SK-N-SH (cell line): ENCODE measurements around the gene CENATAC. TPM values are rescaled to one million over a fixed set of nuclear protein-coding genes. Genes with fewer than 3 reads are reported as not detected.

Experiments
- CTCF ChIA-PET: fragments of 300-600, 350-600 bp; formaldehyde crosslinking; extraction: SDS; loops from one replicate; lab custom pipeline; 2021; lab: Yijun Ruan, JAX
- POLR2A ChIA-PET: fragments of 350-600 bp; sonication (Branson Sonifier 250); formaldehyde crosslinking; extraction: SDS; loops from one replicate; lab custom pipeline; 2020; ENCODE audit warnings: antibody characterized with exemption, inconsistent platforms; lab: Yijun Ruan, JAX
- DNase-seq: peaks from one replicate; pipeline ENCODE4 v3.0.0; 2012
- H2AFZ ChIP-seq: fragments of 200-600 bp; sonication (generic); 2 replicates; pipeline ENCODE4 v1.8.1; 2016; ENCODE audit warnings: antibody characterized with exemption, mild to moderate bottlenecking, low read depth
- H3F3A ChIP-seq: fragments of 200-600 bp; sonication (generic); replicated peaks from 2 replicates; pipeline ENCODE3; 2016; ENCODE audit warnings: antibody characterized with exemption, mild to moderate bottlenecking; ENCODE audit not compliant: insufficient read depth
- H3K27ac ChIP-seq, 2 experiments: fragments of 200-500 bp in 1 of 2; fragments of 200-600 bp in 1 of 2; sonication (Bioruptor generic) in 1 of 2; sonication (generic), shearing (Covaris generic) in 1 of 2; 2 replicates each; pipeline versions ENCODE4 v1.5.1 to v1.6.1; 2014 to 2016; ENCODE audit warnings: low read depth in 2 of 2, inconsistent platforms in 1 of 2, low read length in 1 of 2, mild to moderate bottlenecking in 1 of 2, mixed read lengths in 1 of 2
- H3K27me3 ChIP-seq: fragments of 200-600 bp; sonication (generic), shearing (Covaris generic); 2 replicates; pipeline ENCODE4 v1.6.1; 2016; ENCODE audit warnings: mixed run types; ENCODE audit not compliant: insufficient read depth
- H3K36me3 ChIP-seq, 2 experiments: fragments of 200-500 bp in 1 of 2; fragments of 200-600 bp in 1 of 2; sonication (Bioruptor generic) in 1 of 2; sonication (generic) in 1 of 2; replicated peaks in 1 of 2; 2 replicates each; pipeline versions ENCODE3 to v1.5.1; 2014 to 2016; ENCODE audit warnings: low read length in 1 of 2, mild to moderate bottlenecking in 1 of 2; ENCODE audit not compliant: insufficient read depth in 2 of 2, control insufficient read depth in 1 of 2
- H3K4me1 ChIP-seq, 2 experiments: fragments of 200-500 bp in 1 of 2; fragments of 200-600 bp in 1 of 2; sonication (Bioruptor generic) in 1 of 2; sonication (generic), shearing (Covaris generic) in 1 of 2; 2 replicates each; pipeline versions ENCODE4 v1.5.1 to v1.6.1; 2014 to 2016; ENCODE audit warnings: low read depth in 1 of 2, low read length in 1 of 2, mixed run types in 1 of 2; ENCODE audit not compliant: insufficient read depth in 2 of 2, control insufficient read depth in 1 of 2
- H3K4me2 ChIP-seq: fragments of 200-600 bp; sonication (generic), shearing (Covaris generic); 2 replicates; pipeline ENCODE4 v1.6.1; 2017; ENCODE audit warnings: mixed run types
- H3K4me3 ChIP-seq, 2 experiments: fragments of 200-500 bp in 1 of 2; fragments of 200-600 bp in 1 of 2; sonication (Bioruptor generic) in 1 of 2; sonication (generic), shearing (Covaris generic) in 1 of 2; 2 replicates each; pipeline versions ENCODE4 v1.5.1 to v1.8.1; 2014 to 2016; ENCODE audit warnings: low read depth in 2 of 2, inconsistent platforms in 1 of 2, low read length in 1 of 2, mild to moderate bottlenecking in 1 of 2, mixed read lengths in 1 of 2, moderate library complexity in 1 of 2
- H3K79me2 ChIP-seq: fragments of 200-600 bp; sonication (generic); 2 replicates; pipeline ENCODE4 v1.8.1; 2017; ENCODE audit warnings: mild to moderate bottlenecking; ENCODE audit not compliant: insufficient read depth
- H3K9ac ChIP-seq: fragments of 200-600 bp; sonication (generic); 2 replicates; pipeline ENCODE4 v1.6.1; 2017; ENCODE audit warnings: mixed run types
- H3K9me2 ChIP-seq: fragments of 200-600 bp; sonication (generic); 2 replicates; pipeline ENCODE4 v1.6.1; 2017; ENCODE audit warnings: mixed run types
- H3K9me3 ChIP-seq: fragments of 200-600 bp; sonication (generic); 2 replicates; pipeline ENCODE4 v1.6.1; 2017; ENCODE audit warnings: mixed run types, mild to moderate bottlenecking, moderate library complexity
- H4K20me1 ChIP-seq: fragments of 200-600 bp; sonication (generic); 2 replicates; pipeline ENCODE4 v1.6.1; 2017; ENCODE audit warnings: mild to moderate bottlenecking, mixed run types; ENCODE audit not compliant: insufficient read depth
- FOXJ3 ChIP-seq: sonication (generic); formaldehyde crosslinking; IDR thresholded peaks from 2 replicates; pipeline ENCODE4 v1.5.1; 2020; ENCODE audit warnings: mild to moderate bottlenecking, missing genetic modification reagents
- GATA2 ChIP-seq: sonication (generic); formaldehyde crosslinking; IDR thresholded peaks from 2 replicates; pipeline ENCODE4 v1.5.0; 2020; ENCODE audit warnings: mild to moderate bottlenecking, missing genetic modification reagents
- JUND ChIP-seq: IDR thresholded peaks from 2 replicates; pipeline ENCODE4 v1.4.0; 2012
- MEF2A ChIP-seq: IDR thresholded peaks from 2 replicates; pipeline ENCODE4 v1.4.0; 2012; ENCODE audit warnings: low read depth, borderline replicate concordance
- MXI1 ChIP-seq: IDR thresholded peaks from 2 replicates; pipeline ENCODE4 v1.6.1; 2012; ENCODE audit warnings: mild to moderate bottlenecking, low read depth, low read length, improper control_type of control experiment
- NFIC ChIP-seq: IDR thresholded peaks from 2 replicates; pipeline ENCODE4 v1.4.0; 2012; ENCODE audit warnings: borderline replicate concordance
- POLR2AphosphoS5 ChIP-seq: IDR thresholded peaks from 2 replicates; pipeline ENCODE4 v1.6.1; 2012; ENCODE audit warnings: low read depth, low read length
- RAD21 ChIP-seq: IDR thresholded peaks from 2 replicates; pipeline ENCODE4 v1.6.1; 2012; ENCODE audit warnings: mild to moderate bottlenecking, low read length
- RCOR1 ChIP-seq: fragments of 150-350 bp; IDR thresholded peaks from 2 replicates; pipeline ENCODE4 v1.6.1; 2017; ENCODE audit warnings: antibody characterized with exemption, low read length
- RFX5 ChIP-seq: IDR thresholded peaks from 2 replicates; pipeline ENCODE4 v1.6.1; 2012; ENCODE audit warnings: mild to moderate bottlenecking, improper control_type of control experiment, low read length
- SIN3A ChIP-seq: IDR thresholded peaks from 2 replicates; pipeline ENCODE4 v1.6.1; 2012; ENCODE audit warnings: low read depth, mild to moderate bottlenecking, low read length, moderate library complexity, borderline replicate concordance
- SMC3 ChIP-seq: IDR thresholded peaks from 2 replicates; pipeline ENCODE4 v1.6.1; 2012; ENCODE audit warnings: low read depth, low read length, improper control_type of control experiment
- TCF12 ChIP-seq: IDR thresholded peaks from 2 replicates; pipeline ENCODE4 v1.4.0; 2012
- YY1 ChIP-seq: IDR thresholded peaks from 2 replicates; pipeline ENCODE4 v1.4.0; 2012; ENCODE audit warnings: low read depth, mild to moderate bottlenecking
- WGBS: methylation state at CpG from one replicate; pipeline ENCODE4 v1.1.6; 2017; ENCODE audit warnings: low lambda C conversion rate; 5-methylcytosine and 5-hydroxymethylcytosine counted together
- polyA plus RNA-seq, 3 experiments: library from polyadenylated mRNA; depleted of rRNA; stranded (reverse); fragments of >200 nt; gene quantifications; 2 replicates each; pipeline ENCODE4 v1.2.3, GENCODE V29; 2012
- TF ChIP-seq, protein P1 (sequence below): IDR thresholded peaks from 2 replicates; pipeline ENCODE4 v1.4.0; 2012; ENCODE audit warnings: low read depth, borderline replicate concordance
- TF ChIP-seq, protein P2 (sequence below): fragments of 200-600 bp; sonication (generic); IDR thresholded peaks from 2 replicates; pipeline ENCODE4 v1.6.1; 2017; ENCODE audit warnings: antibody characterized with exemption, mild to moderate bottlenecking, moderate library complexity
- TF ChIP-seq, protein P3 (sequence below): fragments of 150-350 bp; IDR thresholded peaks from 2 replicates; pipeline ENCODE4 v1.6.1; 2017; ENCODE audit warnings: antibody characterized with exemption, low read length, low read depth, borderline replicate concordance
- TF ChIP-seq, protein P4 (sequence below): IDR thresholded peaks from 2 replicates; pipeline ENCODE4 v1.4.0; 2012; ENCODE audit warnings: low read depth
- TF ChIP-seq, protein P5 (sequence below): fragments of 150-350 bp; IDR thresholded peaks from 2 replicates; pipeline ENCODE4 v1.6.1; 2016; ENCODE audit warnings: mild to moderate bottlenecking, low read depth, low read length
- TF ChIP-seq, protein P6 (sequence below): IDR thresholded peaks from 2 replicates; pipeline ENCODE4; 2012
- TF ChIP-seq, protein P7 (sequence below): IDR thresholded peaks from 2 replicates; pipeline ENCODE4 v1.6.1; 2012; ENCODE audit warnings: mild to moderate bottlenecking, low read depth, low read length, moderate library complexity

CENATAC gene
- polyA plus RNA-seq, 1 of the 3 experiments (the other 2 are of a cell fraction): 16.0 TPM

DNA sequence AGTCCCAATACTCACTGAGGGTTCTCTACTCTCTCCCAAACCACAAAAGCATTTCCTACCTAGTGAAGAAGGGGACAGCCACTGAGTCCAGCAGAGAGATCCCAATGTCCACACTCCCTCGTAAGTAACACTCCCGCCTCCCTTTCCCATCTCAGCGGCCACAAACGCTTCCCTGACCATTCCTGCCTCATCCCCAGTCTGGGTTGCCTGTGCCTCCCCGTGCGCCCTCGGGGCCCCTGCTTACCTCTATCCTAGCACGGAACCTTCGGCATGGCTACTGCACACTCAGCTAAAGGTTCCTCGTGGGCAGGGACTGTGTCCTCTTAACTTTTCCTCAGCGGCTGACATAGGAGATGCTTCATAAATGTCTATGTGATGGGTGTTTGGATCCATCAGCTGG lies 40.4 kb upstream of the CENATAC start (continued):
- TF ChIP-seq POLR2AphosphoS5 (no peak), NFIC (no peak), MEF2A (no peak), SIN3A (no peak), RFX5 (no peak), FOXJ3 (CRISPR knock-in tag) (no peak)
- TF ChIP-seq, protein P1, sequence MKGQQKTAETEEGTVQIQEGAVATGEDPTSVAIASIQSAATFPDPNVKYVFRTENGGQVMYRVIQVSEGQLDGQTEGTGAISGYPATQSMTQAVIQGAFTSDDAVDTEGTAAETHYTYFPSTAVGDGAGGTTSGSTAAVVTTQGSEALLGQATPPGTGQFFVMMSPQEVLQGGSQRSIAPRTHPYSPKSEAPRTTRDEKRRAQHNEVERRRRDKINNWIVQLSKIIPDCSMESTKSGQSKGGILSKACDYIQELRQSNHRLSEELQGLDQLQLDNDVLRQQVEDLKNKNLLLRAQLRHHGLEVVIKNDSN: no peak
- TF ChIP-seq, protein P2, sequence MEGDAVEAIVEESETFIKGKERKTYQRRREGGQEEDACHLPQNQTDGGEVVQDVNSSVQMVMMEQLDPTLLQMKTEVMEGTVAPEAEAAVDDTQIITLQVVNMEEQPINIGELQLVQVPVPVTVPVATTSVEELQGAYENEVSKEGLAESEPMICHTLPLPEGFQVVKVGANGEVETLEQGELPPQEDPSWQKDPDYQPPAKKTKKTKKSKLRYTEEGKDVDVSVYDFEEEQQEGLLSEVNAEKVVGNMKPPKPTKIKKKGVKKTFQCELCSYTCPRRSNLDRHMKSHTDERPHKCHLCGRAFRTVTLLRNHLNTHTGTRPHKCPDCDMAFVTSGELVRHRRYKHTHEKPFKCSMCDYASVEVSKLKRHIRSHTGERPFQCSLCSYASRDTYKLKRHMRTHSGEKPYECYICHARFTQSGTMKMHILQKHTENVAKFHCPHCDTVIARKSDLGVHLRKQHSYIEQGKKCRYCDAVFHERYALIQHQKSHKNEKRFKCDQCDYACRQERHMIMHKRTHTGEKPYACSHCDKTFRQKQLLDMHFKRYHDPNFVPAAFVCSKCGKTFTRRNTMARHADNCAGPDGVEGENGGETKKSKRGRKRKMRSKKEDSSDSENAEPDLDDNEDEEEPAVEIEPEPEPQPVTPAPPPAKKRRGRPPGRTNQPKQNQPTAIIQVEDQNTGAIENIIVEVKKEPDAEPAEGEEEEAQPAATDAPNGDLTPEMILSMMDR: no peak

DNA sequence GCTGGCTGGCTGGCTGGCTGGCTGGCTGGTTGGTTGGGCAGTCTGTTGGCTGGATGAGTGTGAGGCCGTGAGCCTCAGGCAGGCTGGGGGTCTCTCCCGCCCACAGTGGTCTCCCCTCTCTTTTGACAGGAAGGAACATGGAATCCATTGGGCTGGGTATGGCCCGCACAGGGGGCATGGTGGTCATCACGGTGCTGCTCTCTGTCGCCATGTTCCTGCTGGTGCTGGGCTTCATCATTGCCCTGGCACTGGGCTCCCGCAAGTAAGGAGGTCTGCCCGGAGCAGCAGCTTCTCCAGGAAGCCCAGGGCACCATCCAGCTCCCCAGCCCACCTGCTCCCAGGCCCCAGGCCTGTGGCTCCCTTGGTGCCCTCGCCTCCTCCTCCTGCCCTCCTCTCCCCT lies 40.0 kb upstream of the CENATAC start:
- 88% methylated on average over 6 of the region's 8 CpGs for WGBS
- POLR2A ChIA-PET: interaction anchor here (1.0 kb wide), 1 partner anchor 39 kb away, joined by 3 read pairs; no protein-coding TSS in a partner anchor
- Histone ChIP-seq H3K9ac (no peak overlapping the region), H3K9me2 (no peaks in the 10 kb centered on the region), H3K27me3 (no peaks in the 10 kb centered on the region), H3K79me2 (no peaks in the 10 kb centered on the region), H3F3A (no peaks in the 10 kb centered on the region), H3K4me3 (no peak overlapping the region), H3K4me2 (no peak overlapping the region), H3K4me1 (peaks cover 0 to 6% of the 10 kb centered on the region in 2 experiments; a peak in 1 of 4 replicates), H2AFZ (no peak overlapping the region), H3K27ac (no peak overlapping the region), H3K9me3 (no peaks in the 10 kb centered on the region), H3K36me3 (no peaks in the 10 kb centered on the region), H4K20me1 (no peaks in the 10 kb centered on the region)
- CTCF ChIA-PET: interaction anchor here (0.8 to 12.7 kb wide), 9 partner anchors 10 to 268 kb away, joined by 3 to 186 read pairs (median 11); partner anchors contain the start of genes BCL9L, CENATAC and DDX6
- DNase-seq: no peak
- TF ChIP-seq, protein P3, sequence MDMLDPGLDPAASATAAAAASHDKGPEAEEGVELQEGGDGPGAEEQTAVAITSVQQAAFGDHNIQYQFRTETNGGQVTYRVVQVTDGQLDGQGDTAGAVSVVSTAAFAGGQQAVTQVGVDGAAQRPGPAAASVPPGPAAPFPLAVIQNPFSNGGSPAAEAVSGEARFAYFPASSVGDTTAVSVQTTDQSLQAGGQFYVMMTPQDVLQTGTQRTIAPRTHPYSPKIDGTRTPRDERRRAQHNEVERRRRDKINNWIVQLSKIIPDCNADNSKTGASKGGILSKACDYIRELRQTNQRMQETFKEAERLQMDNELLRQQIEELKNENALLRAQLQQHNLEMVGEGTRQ: no peak
- TF ChIP-seq YY1 (no peak), NFIC (no peak), TCF12 (no peak), SIN3A (no peak), GATA2 (CRISPR knock-in tag) (no peak), RCOR1 (no peak), JUND (no peak), MEF2A (no peak), MXI1 (no peak), FOXJ3 (CRISPR knock-in tag) (no peak), SMC3 (no peak), RAD21 (no peak)
- TF ChIP-seq, protein P4, sequence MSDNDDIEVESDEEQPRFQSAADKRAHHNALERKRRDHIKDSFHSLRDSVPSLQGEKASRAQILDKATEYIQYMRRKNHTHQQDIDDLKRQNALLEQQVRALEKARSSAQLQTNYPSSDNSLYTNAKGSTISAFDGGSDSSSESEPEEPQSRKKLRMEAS: no peak
- TF ChIP-seq, protein P5, sequence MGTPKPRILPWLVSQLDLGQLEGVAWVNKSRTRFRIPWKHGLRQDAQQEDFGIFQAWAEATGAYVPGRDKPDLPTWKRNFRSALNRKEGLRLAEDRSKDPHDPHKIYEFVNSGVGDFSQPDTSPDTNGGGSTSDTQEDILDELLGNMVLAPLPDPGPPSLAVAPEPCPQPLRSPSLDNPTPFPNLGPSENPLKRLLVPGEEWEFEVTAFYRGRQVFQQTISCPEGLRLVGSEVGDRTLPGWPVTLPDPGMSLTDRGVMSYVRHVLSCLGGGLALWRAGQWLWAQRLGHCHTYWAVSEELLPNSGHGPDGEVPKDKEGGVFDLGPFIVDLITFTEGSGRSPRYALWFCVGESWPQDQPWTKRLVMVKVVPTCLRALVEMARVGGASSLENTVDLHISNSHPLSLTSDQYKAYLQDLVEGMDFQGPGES: no peak
- TF ChIP-seq, protein P6, sequence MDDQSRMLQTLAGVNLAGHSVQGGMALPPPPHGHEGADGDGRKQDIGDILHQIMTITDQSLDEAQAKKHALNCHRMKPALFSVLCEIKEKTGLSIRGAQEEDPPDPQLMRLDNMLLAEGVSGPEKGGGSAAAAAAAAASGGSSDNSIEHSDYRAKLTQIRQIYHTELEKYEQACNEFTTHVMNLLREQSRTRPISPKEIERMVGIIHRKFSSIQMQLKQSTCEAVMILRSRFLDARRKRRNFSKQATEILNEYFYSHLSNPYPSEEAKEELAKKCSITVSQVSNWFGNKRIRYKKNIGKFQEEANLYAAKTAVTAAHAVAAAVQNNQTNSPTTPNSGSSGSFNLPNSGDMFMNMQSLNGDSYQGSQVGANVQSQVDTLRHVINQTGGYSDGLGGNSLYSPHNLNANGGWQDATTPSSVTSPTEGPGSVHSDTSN: no peak
- TF ChIP-seq, protein P1: no peak
- TF ChIP-seq, protein P7, sequence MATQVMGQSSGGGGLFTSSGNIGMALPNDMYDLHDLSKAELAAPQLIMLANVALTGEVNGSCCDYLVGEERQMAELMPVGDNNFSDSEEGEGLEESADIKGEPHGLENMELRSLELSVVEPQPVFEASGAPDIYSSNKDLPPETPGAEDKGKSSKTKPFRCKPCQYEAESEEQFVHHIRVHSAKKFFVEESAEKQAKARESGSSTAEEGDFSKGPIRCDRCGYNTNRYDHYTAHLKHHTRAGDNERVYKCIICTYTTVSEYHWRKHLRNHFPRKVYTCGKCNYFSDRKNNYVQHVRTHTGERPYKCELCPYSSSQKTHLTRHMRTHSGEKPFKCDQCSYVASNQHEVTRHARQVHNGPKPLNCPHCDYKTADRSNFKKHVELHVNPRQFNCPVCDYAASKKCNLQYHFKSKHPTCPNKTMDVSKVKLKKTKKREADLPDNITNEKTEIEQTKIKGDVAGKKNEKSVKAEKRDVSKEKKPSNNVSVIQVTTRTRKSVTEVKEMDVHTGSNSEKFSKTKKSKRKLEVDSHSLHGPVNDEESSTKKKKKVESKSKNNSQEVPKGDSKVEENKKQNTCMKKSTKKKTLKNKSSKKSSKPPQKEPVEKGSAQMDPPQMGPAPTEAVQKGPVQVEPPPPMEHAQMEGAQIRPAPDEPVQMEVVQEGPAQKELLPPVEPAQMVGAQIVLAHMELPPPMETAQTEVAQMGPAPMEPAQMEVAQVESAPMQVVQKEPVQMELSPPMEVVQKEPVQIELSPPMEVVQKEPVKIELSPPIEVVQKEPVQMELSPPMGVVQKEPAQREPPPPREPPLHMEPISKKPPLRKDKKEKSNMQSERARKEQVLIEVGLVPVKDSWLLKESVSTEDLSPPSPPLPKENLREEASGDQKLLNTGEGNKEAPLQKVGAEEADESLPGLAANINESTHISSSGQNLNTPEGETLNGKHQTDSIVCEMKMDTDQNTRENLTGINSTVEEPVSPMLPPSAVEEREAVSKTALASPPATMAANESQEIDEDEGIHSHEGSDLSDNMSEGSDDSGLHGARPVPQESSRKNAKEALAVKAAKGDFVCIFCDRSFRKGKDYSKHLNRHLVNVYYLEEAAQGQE: no peak
